Mucosa of gallbladder (tissue), 1 donor: ENCODE measurements around the gene PPP1R12C. TPM values are rescaled to one million over a fixed set of nuclear protein-coding genes. Genes with fewer than 3 reads are reported as not detected.
"Not testable (repeated sequence)": the region's sequence is repeated elsewhere in the genome, so short reads cannot be mapped to it uniquely, and the experiment has no call there.

ENCODE experiments used
- DNase-seq: peaks from one replicate; pipeline ENCODE4 v3.0.0-alpha.2; 2020; ENCODE audit warnings: low spot score
- total RNA-seq: library from RNA; stranded (reverse); gene quantifications from one replicate; pipeline ENCODE4 v1.2.1, GENCODE V29; 2021
- donor health status: DM: no; HTN: no; CAD: no.

The PPP1R12C gene
- total RNA-seq, 1 donor from 2014 or later: 189 TPM

DNA sequence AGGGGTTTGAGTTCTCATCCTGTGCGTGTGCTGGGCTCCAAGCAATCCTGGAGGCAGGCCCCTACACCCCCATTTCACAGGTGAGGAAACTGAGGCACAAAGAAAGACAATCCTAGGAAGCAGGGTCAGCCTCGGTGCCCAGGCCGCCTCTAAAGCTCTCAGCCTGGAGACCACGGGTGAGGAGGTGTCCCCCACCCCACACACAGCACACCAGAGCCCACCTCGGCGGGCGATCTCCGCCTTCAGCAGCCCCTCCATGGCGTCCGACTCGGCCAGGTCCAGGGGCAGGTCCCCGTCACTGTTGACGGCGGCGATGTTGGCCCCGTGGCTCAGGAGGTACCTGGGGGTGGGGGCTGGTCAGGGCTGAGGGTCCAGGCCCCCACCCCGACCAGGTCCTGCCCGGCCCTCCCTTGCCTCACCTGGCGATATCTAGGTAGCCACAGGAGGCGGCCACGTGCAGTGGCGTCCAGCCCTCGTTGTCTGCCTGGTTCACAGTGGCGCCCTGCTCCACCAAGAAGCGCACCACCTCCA lies 5.1 kb downstream of the PPP1R12C start:
- DNase-seq: no peak

DNA sequence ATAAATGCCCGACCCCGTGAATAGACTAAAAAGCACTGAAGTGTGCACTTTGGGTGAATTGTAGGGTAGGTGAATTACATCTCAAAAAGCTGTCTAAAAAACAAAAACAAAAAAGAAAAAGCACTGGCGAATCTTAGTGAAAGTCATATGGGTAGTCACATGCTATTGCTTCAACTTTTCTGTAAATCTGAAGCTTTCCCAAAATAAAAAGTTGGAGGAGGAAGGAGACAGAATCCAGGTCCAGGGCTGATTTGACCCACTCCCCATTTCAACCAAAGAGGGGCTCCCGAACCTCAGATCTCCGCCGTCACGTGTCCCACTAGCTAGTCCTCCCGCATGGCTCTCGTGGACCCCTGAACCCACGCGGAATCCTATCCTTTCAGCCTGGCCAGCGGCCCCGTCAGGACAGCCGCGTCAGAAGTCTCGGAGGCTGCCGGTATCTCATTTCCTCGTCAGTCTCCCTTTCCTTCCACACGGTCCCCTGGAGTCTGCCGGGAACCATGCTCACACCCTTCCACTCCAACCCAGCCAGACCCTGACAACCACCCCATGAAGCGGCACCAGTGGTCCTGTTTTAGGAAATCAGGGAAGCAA lies 6.1 kb downstream of the PPP1R12C start:
- no peak for DNase-seq

DNA sequence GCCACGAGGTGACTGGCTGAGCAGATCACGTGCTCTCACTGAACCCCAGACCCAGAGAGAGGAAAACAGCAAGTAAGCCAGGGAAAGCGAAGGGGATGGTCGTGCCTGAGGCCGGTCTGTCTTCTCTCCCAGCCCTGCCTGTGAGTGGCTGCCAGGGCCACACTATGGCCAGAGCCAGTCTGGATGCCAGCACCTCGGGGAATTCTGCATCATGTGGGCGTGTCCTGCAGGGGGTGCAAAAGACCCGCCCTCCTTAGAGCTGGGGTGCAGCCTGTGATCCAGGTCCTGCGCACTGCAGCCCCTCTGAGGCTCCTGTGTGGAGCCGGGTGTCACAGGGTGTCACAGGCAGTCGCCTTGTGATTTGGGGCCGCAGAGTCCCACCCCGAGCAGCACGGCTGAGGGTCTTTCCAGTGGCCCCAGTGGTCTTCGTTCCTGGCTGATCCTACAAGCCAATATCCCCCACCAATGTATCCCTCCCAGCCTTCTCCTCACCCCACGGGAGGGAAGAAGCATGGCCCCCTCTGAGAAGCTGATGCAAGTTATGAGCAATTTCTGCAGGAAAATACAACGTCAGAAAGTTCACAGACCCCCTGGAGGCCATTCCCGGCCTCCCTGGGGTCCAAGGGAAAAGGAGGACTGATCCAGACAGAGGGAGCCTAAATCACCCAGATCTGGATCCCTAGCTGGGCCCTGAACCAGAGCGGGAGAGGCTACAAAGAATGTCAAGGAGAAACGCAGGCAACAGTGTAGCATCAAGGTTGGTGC lies 7.7 kb downstream of the PPP1R12C start:
- no peak for DNase-seq

DNA sequence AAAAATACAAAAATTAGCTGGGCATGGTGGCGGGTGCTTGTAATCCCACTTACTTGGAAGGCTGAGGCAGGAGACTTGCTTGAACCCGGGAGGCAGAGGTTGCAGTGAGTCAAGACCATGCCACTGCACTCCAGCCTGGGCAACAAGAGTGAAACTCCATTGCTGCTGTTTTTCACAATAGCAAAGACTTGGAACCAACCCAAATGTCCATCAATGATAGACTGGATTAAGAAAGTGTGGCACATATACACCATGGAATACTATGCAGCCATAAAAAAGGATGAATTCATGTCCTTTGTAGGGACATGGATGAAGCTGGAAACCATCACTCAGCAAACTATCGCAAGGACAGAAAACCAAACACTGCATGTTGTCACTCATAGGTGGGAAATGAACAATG lies 10.2 kb downstream of the PPP1R12C start:
- not testable (repeated sequence) for DNase-seq

DNA sequence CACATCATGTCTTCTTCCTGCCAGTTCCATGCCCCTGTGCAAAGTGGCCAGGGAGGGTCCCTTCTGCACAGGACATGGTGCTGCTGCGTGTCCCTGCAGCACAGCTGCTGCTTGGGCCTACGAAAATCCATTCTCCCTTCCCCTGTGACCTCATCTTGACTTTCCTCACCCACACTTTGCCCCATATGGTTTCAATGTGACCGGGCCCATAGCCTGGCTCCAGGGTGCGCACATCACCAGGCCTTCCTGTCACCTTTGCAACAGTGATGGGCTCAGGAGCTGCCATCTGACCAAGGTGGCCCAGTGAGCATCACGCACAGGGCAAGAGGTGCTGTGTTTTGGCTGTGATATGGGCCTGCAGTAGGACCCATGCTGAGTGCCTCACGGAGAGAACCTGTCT lies 10.8 kb downstream of the PPP1R12C start:
- no peak for DNase-seq

DNA sequence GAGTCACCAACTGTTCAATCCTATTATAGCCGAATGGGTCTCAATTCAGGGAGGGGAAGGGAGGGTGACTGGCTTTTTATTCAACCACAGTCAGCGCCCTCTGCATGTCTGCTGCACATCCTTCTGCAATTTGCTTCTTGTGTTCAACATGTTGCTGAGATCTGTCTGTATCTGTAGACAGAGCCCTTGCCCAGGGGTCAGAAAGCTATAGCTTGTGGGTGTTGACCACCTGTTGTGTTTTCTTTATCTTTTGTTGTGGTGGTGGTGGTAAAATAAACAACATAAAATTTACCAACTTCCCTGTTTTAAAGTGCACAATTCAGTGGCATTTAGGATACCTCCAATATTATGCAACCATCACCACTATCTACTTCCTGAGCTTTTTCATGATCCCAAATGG lies 12.2 kb downstream of the PPP1R12C start:
- DNase-seq: no peak

DNA sequence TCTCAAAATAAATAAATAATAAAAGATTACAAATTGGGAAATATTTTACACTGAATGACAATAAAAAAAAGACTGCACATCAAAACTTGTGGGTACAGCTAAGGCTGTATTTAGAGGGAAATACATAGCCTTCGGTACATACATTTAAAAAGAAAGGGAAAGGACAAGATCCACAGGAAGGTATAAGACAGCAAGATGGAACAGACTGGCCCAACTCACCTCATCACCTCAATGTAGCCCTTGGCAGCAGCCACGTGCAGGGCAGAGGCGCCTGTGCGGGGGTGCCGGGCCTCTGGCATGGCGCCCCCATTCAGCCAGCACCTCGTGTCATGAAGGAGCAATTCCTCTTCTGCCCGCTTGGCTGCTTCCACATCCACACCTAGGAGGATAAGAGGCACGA lies 14.2 kb downstream of the PPP1R12C start:
- DNase-seq: no peak

DNA sequence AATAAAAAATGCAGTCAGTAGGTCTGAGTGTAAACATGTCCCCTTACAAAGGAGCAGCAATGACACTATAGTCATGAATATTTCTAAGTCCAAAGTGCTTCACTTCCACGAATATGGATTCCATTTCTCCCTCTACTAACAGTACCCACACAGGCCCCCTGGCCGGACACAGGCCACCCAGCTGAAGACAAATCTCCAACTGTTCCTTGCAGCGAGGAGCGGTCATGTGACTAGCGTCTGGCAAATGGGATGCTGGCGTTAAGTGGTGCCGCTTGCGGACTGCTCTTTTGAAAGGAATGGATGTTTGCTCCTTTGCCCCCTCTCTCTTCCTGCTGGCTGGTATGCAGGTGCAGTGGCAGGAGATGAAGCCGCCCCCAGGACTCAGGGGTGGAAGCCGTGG lies 16.2 kb downstream of the PPP1R12C start:
- DNase-seq: no peak

DNA sequence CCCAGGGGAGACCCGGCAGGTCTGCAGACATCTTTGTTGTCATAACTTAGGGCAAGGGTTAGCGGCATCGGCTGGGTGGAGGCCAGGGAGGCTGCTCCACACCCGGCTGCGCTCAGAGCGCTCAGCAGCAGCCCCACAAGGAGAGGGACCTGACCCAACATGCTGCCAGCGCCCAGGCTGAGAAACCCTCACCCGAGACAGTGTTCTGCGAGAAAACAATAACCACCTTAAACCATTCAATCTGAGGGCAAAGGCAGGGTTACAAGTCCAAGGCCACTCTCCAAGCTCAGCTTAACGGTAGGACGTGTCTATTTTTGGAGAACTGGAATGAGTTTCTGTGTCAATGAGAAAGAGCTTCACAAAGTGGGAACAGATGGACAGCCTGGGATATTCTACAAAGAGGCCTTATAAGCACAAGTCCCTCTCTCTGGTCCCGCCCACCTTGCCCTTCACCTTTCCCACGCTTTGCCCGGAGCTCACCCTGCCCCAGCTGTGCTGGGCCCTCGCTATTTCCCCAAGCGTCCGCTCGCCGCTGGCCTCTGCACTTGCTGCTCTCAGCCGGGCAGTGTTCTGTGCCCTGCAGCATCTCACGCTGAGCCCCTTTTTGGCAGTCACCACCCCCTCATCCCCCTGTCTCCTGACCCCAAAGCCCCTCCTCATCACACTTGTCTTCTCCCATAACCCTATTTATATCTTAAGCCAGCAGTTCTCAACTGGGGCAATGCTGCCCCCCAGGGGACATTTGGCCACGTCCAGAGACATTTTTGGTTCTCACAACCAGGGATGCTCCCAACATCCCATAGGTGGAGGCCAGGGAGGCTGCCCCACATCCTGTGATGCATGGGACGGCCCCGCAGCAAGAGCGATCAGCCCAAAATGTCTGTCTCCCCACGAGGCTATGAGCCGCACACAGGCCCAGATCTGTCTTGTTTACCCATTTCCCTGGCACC lies 17.6 kb downstream of the PPP1R12C start:
- no peak for DNase-seq

DNA sequence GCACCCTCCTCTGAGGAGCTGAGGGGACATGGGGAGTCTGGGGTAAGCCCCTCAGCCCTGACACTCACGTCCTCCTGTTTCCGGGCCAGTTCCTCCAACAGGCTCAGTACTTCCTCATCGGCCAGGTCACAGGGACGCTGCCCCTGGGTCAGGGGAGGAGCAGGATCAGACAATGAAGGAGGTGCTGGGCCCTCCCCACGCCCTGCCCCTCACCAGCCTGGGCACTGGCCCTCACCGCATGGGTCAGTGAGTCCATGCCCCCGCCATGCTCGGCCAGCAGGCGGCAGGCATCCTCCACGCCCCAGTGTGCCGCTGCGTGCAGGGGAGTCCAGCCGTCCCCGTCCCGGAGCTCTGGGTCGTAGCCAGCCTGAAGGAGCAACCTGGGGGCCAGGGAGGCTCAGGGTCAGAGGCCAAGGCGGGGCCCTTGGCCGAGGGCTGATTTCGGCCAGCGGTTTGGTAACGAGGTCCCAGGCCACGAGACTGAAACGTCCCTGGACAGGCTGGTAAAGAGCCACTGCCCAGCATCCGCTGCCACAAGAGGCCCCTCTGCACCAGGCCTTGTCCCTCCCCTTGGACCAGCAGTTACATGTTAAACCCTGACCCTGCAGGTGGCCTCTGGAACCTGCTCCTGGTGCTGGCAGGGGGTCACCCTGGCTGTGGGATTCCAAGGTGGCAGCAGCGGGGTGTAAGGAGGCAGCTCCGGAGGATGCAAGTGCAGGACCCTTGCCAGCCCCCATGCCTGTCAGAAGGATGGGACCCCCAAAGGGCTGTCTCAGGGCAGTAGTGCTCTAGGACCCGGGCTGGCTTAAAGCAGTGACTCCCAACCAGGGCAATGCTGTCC lies 18.5 kb downstream of the PPP1R12C start:
- no peak for DNase-seq

DNA sequence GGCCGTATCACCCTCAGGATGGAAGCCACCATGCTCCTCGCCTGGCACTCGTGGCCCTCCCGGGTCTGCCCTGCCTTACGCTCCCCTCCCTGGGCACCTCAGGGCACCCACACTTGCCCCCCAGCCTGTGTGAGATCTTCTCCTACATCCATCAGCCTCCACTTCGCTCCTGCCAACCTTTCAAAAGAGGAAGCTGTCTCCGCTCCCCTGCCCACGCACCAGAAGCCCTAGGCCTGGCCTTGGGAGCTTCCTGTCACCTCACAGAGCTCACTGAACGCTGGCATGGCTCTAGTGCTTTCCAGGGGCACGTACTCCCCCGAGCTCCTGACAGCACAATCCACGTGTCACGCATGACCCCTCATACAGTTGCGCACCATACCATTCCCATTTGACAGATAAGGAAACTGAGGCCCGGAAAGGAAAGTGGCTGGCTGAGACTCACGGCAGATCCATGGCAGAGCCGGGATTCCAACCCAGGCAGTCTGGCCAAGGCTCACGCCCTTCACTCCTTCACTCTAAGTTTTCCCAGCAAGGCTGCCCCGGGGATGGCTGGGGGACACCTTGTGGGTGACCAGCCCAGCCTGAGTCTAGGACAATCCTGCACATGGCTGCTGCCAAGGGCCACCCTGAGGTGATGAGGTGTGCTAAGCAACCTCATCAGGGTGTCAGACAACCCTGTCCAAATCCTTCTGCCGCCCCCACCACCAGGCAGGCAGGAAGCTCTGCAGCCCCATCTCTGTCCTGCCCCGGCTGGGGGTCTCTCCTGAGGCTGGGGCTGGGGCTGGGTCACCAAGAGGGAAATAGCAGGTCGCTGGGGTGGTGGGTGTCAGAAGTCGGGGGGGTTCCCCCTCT lies 19.3 kb downstream of the PPP1R12C start:
- no peak for DNase-seq

DNA sequence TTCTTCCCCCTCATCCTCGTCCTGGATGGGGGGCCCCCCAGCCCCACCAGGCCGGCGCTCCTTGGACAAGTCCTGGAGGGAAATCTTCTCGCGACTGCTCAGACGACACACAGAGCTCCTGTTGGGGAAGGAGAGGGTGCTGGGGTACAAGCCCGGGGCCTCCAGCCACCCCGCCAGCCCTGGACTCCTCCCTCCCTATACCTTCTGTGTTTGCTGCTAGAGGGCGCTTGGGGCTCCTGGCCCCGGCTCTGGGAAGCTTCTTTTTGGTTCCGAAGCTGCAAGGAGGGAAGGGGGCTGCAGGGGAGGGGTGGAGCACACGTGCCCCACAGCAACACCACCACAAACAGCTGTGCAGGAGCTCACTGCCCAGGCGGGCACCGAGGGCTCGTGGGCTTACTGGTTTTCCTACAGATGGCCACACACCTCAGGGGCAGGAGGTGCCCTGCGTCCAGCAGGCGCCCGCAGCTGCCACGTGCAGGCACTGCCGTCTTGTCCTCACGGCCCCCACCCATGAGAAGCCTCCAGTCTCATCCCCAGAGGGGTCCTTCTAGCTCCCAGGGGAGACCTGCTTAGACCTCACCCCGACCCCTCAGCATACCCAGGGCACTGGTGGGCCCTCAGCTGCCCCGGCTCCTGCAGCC lies 21.3 kb downstream of the PPP1R12C start:
- DNase-seq: no peak

DNA sequence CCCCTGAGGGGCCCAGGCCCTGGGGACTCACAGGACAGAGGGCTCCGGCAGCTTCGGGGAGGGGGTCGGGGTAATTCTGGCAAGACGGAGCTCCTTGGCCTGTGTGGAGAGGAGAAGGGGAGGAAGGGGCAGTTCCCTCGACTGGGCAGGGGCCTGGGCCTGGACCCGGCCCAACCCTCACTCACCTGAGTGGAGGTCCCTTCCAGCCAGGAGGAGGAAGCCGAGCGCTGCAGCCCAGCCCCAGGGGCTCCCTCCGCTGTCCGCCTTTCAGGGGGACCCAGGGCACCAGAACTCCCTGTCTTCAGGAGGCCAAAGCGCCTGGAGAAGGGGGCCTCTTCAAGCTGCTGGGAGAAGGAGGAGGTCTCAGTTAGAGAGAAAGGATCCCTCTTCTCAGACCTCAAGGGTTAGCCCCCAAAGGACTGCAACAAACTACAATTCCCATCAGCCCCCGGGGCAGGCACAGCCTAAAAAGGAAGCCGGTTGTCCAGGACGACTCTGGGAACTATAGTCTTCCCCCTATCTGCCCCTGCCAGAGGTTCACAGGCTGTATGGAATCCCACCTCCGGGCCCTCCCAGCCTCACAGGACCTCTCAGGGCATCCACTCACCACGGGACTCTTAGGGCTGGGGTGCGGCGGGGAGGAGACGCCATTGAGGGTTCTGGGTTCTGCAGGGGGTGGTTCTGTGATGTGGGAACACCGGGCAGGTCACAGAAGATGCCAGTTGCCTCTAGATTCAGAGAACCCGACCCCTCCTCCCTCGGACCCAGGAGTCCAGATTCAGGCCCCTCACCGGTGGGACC lies 22.0 kb downstream of the PPP1R12C start:
- no peak for DNase-seq

DNA sequence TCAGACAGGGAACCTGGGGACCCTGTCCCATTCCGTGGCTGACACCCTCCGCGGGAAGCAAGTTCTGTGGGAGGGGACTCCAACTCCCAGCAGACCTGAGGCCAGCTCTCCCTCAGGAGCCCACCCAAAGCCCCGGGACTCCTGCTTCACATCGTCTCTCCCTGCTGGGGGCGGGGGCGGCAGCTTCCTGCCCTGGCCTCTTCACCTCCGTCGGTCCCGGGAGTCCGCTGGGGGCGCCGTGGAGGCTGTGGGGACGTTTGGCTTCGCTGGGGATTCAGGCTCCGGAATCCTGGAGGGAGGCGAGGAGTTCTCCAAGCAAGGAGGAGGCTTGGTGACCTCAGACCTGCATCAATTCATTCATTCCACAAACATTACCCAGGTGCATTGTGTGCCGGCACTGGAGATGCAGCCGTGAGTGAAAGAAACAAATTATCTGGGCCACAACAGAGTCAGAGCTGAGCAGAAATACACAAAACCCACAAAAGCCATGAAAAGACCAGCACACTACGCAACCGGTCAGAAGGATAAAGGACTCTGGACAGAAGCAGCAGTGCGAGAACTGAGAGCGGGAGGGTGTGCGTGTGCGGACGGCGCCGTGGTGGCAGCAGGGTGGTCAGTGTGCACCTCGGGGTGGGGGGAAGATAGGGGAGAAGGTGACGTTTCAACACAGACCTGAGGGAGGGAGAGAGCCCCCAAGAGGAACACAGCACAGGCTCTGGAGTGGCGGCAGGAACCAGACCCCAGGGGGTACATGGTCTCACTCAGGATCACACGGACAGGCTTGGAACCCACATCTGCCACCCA lies 22.8 kb downstream of the PPP1R12C start:
- DNase-seq: no peak

DNA sequence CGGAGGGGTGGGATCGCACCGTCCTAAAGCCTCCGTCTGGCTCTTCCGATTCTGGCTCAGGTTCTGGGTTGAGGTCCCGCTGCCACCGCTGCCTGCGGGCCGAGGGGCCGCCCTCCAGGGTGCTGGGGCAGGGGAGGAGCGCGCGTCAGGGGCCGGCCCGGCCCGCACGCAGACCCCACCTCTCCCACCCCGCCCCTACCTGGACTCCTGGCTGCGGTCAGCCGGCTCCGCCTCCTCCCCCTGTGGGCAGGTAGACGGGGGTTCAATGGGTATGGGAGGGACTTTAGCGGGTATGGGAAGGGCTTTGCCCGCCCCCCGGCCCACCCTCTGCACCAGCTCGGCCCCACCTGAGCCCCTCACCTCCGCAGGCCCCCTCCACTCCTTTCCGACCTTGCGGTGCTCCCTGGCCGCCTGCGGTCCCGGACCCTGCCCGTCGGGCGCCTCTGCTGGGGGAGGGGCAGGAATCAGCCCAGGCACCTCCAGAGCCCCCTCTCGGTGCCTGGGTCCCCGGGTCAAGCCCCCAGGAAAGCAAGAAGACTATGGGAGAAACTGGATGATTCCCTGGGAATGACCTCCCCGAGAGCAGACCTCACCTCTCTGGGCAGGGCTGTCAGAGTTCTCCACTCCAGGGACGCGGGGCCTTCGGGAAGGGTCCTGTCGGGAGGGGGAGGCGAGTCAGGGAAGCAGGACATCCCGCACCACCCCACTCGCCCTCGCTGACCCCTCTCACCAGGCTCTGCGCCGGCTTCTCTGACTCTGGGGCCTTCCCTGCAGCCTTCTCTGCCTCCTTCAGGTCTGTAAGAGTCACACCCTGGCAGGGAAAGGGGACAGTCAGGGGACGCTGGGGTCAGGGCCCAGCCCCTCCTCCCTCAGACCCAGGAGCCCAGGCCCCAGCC lies 24.8 kb downstream of the PPP1R12C start:
- DNase-seq: no peak

DNA sequence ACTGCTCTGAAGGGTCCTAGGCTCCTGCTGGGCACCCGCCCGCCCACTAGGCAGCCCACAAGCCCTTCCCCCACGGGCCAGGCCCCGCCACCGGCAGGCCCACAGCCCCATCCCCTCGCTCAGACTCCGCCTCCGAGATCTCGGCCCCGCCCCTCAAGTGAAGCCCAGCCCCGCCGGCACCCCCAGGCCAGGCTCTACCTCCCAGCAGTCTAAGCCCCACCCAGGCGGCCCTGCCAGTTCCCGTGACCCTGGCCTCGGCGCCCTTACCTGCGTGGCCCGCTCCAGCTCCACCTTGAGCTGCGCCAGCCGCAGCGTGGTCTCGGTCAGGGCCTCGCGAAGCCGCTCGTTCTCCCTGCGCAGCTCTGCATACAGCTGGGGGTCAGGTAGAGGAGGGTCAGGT lies 25.5 kb downstream of the PPP1R12C start:
- DNase-seq: no peak
